GM19438 (cell line): Measurements from ENCODE around the gene SPINK2.

Experiments
- ATAC-seq: cut with Tn5 transposase; IDR thresholded peaks from one replicate; pipeline ENCODE4 v1.9.1; 2021; ENCODE audit warnings: low read depth; ENCODE audit not compliant: unreplicated experiment

The SPINK2 gene

DNA sequence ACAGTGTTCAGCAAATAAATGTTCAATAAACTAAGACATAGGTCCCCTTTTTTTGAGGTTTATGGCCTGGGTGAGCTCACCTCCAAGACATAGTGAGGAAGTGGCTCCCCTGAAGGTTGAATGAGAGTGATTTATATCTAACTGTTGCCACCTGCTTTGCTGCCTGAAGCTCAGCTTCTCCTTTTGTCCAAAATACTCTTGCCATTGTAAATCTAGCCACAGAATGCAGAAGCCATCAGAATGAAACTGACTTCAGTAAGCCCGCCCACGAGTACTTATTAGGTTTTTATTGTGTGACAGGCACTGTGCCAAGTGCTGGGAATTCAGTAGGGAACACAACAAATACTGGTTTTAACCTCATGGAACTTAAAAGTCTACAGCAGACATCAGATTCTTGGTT, 18.0 kb downstream of the SPINK2 start:
- no peak for ATAC-seq

DNA sequence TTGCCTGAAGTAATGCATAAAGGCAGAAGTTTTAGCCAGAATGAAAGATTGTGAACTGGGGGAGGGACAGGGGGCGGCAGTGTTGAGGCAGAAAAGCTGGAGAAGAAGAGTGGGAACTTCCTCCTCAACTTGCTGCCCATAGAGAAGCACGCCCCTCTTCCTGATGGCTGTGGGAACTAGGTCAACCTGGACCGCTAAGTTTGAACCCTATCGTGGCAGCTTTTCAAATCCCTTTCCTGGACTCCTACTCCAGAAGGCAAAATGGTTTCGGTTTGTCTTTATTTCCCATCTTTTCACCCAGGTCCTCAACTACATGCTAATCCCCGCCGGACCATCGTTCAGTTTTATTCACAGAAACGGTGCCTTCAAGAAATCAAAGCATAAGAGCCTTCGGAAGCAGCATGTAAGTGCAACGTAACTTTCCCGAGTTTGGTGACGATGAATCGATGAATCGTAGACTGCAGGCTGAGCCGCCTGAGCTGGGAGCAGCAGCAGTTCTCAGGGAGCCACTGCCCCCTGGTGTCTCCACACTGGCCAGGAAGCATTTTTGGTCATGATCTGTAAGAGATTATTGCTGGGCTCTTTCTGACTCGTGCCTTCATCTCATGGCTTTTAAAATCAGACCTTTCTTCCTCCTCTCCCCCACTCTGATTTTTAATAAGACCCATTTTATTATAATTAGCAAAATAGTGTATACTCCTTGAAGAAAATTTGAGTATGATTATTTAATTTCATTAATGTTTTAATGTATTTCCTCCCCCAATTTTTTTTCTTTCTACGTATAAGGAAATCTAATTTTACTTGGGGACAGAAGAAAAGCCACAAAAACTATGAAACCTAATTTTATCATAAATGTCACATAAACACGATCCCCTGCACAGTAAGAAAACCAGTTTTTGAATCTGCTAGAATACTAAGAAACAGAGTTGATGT, 21.4 kb downstream of the SPINK2 start:
- peak; percentile 95 for ATAC-seq

DNA sequence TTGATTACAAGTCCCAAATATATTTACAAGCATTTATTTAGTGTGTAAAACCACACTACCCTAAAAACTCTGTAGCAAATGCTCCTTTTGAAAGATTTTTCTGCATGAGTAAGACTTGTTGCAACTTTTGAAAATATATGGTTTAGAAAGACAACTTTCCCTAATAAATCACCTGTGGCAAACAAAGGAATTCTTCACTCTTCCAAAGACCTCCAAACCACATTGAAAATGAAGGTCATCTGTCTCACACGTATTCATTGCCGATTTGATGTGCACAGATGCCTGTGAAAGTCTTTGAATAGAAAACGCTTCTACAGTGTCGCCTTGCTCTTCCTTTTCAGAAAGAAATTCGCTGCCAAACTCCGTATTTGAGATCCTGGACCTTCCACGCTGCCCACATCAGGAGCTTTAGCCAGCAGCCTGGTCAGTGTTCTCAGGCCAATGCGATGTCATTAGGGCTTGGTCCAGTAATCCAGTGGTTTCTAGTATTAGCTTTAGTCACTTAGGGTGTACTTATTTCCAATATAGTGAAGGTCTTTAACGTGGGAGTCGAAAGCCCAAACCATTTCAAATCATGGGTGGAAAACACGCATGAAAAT, 22.2 kb downstream of the SPINK2 start:
- no peak for ATAC-seq

DNA sequence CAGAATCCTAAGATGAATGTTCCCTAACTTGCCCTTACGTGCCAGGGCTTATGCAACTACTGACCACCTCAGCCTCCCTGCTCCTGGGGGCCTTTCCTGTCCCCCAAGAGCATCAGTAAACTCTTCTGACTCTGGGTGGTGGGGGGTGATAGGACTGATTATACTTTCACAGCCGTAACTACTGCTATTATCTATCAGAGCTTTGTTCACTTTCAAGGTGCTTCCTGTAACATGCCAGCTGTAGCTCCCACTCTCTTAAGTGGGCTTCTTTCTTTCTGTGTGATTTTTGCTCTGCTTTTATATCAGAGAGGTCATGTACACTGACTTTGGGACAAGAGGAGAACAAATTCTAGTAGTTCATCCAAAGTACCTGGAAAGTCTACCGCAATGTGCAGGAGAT, 25.3 kb downstream of the SPINK2 start:
- no peak for ATAC-seq

DNA sequence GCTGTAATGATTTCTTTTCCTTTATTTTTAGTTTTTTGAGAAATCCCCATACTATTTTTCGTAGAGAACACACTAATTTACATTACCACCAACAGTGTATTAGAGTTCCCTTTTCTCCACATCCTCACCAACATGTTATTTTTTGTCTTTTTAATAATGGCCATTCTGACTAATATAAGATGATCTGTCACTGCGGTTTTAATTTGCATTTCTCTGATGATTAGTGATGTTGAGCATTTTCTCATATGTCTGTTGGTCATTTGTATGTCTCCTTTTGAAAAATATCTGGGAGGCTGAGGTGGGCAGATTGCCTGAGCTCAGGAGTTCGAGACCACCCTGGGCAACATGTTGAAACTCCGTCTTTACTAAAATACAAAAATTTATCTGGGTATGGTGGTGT, 30.2 kb downstream of the SPINK2 start:
- ATAC-seq = no peak

DNA sequence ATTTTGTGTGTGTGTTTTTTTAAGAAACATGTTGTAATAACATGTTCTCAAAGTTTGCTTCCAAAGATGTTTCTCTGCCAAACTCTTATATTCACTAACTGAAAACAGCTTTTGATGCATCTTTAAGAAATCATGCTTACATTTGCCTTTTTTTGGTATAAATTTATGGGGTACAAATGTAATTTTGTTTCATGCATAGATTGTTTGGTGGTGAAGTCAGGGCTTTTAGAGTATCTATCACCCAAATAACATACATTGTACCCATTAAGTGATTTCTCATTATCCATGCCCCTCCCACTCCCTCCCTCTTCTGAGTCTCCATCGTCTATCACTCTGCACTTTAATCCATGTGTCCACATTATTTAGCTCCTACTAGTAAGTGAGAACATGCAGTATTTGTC, 30.8 kb downstream of the SPINK2 start:
- no peak for ATAC-seq

DNA sequence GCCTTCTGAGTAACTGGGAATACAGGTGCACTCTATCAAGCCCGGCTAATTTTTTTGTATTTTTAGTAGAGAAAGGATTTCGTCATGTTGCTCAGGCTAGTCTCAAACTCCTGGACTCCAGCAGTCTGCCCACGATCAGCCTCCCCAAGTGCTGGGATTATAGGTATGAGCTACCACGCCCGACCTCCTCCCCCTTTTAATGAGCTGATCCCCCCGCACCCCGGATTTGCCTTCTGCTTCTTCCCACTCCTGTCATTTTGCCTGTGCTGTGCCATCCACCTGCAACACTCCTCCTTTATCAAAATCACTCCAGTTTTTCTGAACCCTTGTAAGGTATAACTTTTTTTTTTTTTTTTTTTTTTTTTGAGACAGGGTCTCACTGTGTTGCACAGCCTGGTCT, 33.4 kb downstream of the SPINK2 start:
- ATAC-seq = no peak

DNA sequence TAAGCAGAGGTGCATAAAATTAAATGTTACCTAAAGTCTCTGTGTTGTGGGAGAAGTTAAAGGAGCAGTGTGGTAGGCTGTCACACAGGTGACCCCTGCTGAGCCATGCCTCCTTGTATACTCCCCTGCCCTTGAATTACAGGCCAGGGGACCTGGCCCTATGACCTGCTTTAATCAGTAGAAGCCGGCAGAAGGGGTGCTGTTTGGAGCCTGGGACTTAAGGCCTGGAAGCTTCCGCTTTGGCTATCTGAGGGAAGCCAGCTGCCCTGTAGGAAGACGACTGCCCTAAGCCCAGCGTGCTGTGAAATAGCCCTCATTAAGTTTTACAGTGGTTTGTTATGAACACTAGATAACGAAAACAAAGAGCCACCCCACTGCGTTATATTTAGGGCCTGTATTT, 34.1 kb downstream of the SPINK2 start:
- no peak for ATAC-seq

DNA sequence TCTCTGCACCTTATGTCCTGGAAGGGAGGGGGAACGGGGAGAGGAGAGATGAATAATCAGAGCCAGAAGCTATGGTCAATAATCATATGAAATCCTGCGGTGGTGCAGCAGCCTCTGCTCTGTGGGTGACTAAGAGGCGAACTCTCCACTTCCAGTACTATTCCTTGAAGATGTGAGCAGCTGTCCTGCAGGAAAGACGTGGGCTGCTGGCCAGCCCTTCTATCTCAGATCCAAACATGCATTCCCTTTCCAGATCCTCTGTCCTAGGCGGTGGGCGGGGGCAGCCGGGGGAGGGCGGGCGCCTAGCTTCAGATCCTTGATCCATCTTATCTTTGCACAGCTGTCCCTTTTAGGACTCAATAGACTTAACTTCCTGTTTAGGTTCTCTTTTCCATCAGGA, 34.5 kb downstream of the SPINK2 start:
- no peak for ATAC-seq

DNA sequence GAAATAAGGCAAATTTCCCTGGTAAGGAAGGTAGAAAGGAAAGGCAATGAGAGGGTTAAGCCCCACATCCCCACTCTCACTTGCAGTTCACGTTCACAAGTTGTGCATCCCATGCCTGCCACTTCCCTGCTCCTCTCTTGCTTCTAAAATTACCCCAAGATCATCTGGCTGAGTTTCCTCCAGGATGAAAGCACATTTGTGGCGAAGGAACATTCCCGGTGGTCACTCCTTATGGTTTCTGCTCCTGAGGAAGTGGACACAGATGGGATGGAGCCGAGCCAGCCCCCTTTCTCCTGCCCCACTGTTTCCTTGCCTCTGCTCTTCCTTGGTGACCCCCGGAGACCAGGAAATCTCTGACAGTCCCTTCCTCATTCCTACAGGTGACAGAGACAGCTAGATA, 37.5 kb downstream of the SPINK2 start:
- ATAC-seq = no peak

DNA sequence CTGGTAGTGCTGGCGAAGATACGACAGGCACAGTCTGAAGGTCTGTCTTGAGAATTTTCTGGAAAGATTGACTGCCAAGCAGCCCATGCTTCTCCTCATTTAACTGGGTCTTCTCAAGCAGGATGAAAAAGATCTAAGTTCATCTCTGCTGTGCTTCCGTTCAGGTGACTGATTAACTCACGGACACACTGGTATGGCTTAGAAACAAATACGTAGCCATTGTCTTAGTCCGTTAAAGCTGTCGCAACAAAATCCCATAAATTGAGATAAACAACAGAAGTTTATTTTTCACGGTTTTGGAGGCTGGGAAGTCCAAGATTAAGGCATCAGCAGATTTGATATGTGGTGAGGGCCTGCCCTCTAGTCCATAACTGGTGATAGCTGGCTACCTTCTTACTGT, 39.5 kb downstream of the SPINK2 start:
- ATAC-seq = no peak

DNA sequence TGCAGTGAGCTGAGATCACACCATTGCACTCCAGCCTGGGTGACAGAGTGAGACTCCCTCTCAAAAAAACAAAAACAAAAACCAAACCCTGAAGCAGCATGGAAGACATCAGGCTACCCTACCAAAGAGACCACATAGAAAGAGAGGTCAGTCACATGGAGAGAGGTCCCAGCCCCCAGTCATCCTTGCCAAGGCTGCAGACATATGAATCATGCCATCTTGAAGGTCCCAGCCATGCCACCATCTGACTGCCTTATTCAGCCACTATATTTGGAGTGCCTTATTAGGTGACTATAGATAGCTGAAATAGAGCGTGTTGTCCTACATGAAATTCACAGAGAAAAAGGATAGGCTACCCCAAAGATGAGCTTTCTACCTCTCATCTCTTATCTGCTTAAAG, 48.2 kb downstream of the SPINK2 start:
- ATAC-seq = no peak

DNA sequence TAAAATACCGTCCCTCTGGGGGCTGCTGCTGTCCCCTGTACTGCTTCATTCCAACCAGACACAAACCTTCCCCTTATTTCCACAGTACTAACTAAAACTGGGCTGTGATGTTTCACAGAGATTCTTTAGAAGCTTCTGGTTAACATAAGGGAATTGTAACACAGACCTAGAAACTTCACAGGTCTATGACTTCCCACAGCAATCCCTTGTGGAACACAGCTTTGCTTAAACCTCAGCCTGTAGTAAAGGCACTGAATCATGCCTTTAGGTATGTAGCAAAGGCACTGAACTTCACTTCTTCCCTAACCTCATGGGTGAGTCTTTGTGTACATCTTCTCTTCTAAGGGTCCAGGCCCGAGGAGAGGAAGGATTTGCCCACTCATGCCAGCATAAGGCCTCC, 49.4 kb downstream of the SPINK2 start:
- ATAC-seq = no peak

DNA sequence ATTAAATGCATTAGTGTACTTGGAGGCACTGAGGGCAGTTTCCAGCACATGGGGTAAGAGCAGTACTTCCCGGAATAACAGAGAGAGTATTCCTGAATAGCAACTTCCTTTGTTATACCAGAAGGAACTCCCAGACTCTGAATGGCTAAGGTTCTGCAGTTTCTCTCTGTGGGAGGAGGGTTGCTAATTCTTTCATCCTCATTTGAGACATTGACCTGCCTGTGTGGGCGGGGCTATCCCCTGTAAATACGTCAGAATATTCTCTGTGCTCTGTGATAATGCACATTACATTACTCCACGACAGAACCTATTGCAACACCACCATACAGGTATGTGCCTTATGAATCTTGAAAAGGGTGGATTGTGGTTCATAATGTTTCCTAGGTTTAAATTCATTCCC, 52.7 kb downstream of the SPINK2 start:
- ATAC-seq = no peak

DNA sequence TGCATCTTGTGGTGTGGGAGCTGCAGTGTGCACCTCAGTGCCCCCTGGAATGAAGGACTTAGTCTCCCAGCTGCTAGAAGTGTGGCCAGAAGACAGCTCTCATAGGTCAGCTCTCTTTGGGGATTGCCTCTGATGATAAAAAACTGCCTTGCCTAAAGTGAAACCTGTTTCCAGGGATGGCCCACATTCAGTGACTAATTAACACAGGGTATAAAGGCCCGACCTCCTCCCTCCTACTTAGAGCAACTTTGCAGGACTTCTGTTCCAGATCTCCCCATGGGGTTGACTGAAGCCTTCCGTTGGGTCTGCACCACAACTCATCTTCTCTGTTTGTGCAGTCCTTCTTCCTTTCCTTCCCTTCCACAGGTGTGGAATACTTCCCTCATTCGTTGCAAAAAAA, 53.2 kb downstream of the SPINK2 start:
- ATAC-seq = no peak

DNA sequence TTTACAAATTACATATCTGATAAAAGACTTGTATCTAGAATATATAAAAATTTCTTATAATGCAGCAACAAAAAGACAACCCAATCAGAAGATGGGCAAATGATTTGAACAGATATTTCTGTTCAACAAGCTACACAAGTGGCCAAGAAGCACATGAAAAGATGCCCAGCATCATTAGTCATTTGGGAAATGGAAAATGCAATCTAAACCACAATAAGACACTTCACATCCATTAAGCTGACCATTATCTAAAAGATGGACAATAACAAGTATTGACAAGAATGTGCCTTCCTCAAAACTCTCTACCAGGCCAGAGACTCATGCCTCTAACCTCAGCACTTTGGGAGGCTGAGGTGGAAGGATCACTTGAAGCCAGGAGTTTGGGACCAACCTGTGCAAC, 53.9 kb downstream of the SPINK2 start:
- ATAC-seq = no peak

DNA sequence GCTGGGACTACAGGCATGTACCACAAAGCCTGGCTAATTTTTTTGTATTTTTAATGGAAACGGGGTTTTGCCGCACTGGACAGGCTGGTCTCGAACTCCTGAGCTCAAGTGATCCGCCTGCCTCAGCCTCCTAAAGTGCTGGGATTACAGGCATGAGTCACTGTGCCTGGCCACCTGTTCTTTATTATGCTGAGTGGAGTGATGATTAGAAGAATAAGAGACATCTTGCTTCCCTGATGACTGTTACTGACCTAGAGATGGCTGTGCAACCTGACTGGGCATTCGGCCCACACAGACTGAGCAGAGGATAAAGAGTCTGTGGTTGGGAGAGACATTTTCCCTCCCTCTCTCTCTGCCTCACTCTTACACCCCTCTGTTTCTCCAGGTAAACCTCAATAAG, 56.7 kb downstream of the SPINK2 start:
- ATAC-seq = no peak

DNA sequence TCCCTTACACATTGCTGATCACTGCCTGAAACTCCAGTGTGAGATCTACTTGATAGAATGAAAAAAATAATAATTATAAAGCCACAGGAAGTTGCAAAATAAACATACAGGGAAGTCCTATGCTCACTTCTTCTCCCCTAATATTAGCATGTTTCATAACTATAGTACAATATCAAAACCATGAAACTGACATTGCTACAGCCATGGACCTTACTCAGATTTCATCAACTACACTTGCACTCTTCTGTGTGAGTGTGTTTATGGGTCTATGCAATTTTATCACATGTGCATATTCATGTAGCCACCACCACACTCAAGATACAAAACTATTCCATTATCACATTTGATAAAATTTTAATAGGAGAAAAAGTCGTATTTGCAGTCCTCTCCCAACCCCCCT, 57.3 kb downstream of the SPINK2 start:
- ATAC-seq = no peak

DNA sequence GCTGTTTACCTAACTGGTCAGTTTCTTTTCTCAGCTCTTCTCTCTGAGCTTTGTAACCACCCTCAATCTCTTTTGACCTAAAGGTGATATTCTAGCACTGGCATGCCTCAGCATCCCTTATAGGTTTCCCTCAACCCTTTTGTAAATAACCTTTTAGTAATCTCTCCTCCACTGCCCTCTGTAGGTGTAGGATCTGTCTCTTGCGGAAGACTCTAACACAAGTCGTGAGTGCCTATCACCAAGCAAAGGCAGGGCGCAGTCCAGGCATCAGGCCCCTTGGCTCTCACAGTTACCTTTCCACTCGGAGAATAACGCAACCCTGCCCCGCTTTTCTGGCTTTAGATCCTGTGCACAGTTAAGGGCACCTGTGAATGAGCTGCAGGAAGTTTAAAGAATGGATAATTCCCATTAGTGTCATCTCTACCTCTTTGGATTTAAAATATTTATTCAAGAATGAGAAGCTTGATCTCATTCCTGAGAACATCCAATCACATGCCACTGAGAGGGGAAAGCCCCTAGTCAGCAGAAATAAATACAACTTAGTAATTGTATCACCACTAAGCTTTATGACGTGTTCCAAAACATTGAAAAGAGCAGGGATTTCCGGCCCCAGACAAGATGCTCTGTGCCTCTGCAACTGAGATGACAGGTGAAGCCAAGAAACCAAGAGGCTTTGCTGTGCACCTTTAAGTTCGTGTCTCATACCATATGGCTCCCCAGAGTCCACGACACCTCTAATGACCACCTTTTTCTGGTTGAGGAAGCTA, 58.8 kb downstream of the SPINK2 start:
- no peak for ATAC-seq

DNA sequence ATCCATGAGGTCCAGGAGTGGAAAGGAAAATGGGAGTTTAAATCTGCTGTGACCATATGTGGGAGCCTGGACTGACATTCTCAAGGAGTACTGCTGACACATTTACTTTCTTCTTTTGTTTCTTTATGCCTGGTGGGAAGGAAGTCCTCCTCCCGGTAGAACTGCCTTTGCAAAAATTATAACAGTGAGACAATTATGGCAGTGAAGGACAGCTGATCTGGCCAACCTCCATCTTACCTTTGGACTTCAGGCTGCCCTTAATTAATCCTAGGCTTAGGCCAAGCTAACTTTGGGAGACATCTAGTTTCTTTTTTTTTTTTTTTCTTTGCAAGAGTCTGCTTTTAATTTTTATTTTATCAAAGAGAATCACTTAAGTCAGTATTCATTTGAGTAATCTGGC, 61.3 kb downstream of the SPINK2 start:
- ATAC-seq = no peak
